Endothelial cell of hepatic sinusoid (primary cell): ENCODE measurements around the gene AIM2.
"Not testable (repeated sequence)": the region's sequence is repeated elsewhere in the genome, so short reads cannot be mapped to it uniquely, and the experiment has no call there.

Source experiments
- in situ Hi-C: cut with HindIII; loops from 2 replicates; pipeline ENCODE4 v1.10.0; 2017; ENCODE audit warnings: low sequenced_read_pairs

AIM2 gene

DNA sequence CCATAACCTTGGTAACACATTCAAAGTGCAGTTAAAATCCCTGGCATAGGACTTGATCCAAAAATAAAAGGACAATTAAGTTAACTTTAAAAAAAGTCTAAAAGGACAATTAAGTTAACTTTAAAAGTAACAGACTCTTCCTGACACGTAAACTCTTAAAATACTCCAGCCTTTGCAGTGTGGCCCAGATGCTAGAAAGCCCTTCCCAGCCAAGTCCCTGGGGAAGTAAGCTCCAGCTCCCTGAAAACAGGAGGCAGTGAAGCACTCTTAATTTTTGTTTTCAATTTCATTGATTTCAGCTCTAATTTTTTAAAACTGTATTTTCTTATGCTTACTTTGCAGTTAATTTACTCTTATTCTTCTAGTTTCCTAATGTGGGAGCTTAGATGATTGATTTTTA lies 5.1 kb upstream of the AIM2 start:
- in situ Hi-C loops, result no loop called here

DNA sequence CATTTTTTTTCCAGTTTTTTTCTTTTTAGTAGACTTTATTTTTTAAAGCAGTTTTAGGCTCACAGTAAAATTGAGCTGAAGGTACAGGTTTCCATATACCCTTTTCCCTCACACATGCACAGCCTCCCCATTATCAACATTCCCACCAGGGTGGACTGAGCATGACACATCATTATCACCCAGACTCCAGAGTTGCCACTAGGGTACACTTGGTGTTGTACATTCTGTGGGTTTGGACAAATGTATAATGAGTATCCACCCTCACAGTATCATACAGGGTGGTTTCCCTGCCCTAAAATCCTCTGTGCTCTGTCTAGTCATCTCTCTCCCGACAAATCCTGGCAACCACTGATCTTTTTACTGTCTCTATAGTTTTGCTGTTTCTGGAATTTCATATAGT lies 3.0 kb upstream of the AIM2 start:
- in situ Hi-C loops, result no loop called here

GRCh38 chr1:159077120-159077961 lies 775 bp upstream of the AIM2 start:
- in situ Hi-C loops, result no loop called here

- in situ Hi-C loops, result loop anchor here (5.0 kb wide), 1 partner anchor 55 kb away; no protein-coding TSS in a partner anchor
These were observed 4.5 kb downstream of the AIM2 start for GRCh38 chr1:159071970-159072582.

- in situ Hi-C loops, result no loop called here
These were observed 7.7 kb downstream of the AIM2 start for GRCh38 chr1:159068886-159069285.

GRCh38 chr1:159067699-159068621 lies 8.6 kb downstream of the AIM2 start:
- in situ Hi-C loops, result no loop called here

DNA sequence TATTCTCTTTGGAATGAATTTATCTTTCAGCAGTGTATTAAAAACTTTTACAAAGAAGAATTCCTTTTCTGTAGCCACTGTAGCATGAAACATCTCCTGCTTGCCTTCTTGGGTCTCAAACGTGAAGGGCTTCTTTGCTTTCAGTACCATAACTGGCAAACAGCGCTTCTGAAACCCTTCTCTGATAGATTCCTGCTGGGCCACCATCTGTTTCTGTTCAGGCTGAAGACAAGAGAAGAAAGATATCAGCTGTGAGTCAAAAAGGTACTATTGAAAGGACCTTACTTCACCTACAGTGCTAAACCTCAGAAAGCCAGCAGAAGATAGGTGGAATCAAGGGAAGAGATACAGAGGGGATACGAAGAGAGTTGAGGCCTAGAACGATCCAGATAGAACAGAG lies 10.5 kb downstream of the AIM2 start:
- in situ Hi-C loops, result no loop called here

- in situ Hi-C loops, result no loop called here
These were observed 11.5 kb downstream of the AIM2 start for GRCh38 chr1:159065106-159065505.

- in situ Hi-C loops, result no loop called here
These were observed 17.8 kb downstream of the AIM2 start for GRCh38 chr1:159058751-159059150.

- in situ Hi-C loops, result no loop called here
These were observed 20.4 kb downstream of the AIM2 start for GRCh38 chr1:159056069-159056698.

GRCh38 chr1:159055181-159055641 lies 21.4 kb downstream of the AIM2 start:
- in situ Hi-C loops, result no loop called here

GRCh38 chr1:159054427-159054826 lies 22.1 kb downstream of the AIM2 start:
- in situ Hi-C loops, result no loop called here

DNA sequence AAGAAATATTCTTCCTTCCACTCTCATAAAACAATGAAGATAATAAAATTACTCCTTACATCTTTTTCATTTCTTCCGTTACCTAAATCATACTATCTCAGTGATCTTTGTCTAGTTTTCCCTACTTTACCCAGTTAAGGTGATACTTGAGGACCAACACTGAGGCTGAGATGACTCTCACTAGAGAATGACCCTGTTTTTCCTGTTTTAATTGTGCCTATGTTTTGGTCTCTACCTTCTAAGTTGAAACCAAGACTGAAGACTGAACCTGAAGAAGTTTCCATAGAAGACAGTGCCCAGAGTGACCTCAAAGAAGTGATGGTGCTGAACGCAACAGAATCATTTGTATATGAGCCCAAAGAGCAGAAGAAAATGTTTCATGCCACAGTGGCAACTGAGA lies 25.1 kb downstream of the AIM2 start:
- in situ Hi-C loops, result no loop called here

DNA sequence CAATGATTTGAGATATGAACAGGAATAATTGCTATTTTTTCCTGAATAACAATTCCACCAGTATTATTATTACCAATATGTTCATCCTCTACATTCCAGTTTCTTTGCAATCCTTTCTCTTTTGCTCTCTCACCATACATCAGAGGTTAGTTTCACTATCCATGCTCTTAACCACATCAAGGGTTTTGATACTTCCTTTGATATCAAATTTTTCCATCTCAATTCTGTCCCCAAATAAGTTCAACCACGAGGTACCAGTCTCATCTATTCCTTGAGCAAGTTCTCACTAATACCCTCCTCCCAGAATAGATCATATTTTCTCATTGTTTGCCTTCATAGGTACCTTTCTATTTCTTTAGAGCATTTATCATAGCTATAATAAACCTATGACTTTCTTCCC lies 30.1 kb downstream of the AIM2 start:
- in situ Hi-C loops, result not testable (repeated sequence)

- in situ Hi-C loops, result no loop called here
These were observed 35.5 kb downstream of the AIM2 start for GRCh38 chr1:159040893-159041724.

- in situ Hi-C loops, result no loop called here
These were observed 36.4 kb downstream of the AIM2 start for GRCh38 chr1:159040206-159040605.

DNA sequence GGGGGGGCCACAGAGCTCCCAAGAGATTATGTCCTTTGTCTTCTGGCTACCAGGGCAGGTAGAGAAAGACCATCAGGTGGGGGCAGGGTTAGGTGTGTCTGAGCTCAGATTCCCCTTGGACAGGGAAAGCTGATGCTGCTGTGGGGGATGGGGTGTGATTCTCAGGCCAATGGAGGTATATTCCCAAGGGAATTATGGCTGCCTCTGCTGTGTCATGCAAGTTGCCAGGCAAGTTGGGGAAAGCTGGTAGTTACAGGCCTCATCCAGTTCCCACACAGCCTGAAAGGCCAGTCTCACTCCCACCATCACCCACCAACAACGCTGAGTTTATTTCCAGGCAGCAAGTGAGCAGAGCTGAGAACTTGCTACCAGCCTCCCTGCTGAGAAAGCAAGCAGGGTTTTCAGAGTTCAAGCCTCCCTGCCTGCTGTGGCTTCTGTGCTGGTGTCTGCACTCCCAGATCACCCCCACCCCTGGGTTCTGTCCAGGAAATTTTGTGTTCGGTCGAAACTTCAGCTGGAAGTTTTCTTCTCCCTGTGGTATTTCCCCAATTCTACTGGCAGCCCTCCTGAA lies 45.6 kb downstream of the AIM2 start:
- in situ Hi-C loops, result no loop called here

DNA sequence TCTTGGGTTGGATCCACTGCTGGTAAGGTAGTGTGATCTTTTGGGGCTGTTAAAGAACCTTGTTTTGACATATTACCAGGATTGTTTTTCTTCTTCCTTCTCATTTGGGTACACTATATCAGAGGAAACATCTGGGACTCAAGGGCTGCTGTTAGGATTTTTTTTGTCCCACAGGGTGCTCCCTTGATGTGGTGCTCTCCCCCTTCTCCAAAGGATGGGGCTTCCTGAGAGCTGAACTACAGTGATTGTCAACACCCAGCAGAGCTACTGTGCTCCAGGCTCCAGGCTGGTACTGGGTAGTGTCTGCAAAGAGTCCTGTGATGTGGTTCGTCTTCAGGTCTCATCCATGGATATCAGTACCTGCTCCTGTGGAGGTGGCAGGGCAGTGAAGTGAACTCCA lies 46.3 kb downstream of the AIM2 start:
- in situ Hi-C loops, result no loop called here

- in situ Hi-C loops, result not testable (repeated sequence)
These were observed 49.7 kb downstream of the AIM2 start for GRCh38 chr1:159026841-159027240.

DNA sequence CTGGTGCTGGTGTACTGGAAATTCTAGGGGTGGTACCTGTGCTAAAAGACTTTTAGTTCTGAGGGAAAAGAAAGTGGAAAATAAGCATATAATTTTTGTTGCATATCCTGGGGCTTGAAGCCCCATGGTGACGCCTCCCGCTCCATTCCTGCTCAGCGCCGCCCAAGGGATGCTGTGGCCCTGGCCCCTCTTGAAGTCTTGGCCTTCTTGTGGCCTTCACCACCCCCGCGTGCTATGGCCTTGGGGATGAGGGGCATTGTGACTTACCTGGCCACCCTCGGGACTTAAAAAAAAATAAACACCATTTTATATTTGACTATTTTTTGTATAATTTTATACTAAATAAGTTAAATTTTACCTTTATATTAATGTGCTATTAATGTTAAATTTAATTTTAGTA lies 51.5 kb downstream of the AIM2 start:
- in situ Hi-C loops, result no loop called here
